Anterior cingulate cortex (tissue), 58 donors: ENCODE results near the gene CCDC178.

Experiments
- DNase-seq, 58 donors: peaks; one replicate each; lab custom pipeline; 2025; lab: John Stamatoyannopoulos, UW

The CCDC178 gene

DNA sequence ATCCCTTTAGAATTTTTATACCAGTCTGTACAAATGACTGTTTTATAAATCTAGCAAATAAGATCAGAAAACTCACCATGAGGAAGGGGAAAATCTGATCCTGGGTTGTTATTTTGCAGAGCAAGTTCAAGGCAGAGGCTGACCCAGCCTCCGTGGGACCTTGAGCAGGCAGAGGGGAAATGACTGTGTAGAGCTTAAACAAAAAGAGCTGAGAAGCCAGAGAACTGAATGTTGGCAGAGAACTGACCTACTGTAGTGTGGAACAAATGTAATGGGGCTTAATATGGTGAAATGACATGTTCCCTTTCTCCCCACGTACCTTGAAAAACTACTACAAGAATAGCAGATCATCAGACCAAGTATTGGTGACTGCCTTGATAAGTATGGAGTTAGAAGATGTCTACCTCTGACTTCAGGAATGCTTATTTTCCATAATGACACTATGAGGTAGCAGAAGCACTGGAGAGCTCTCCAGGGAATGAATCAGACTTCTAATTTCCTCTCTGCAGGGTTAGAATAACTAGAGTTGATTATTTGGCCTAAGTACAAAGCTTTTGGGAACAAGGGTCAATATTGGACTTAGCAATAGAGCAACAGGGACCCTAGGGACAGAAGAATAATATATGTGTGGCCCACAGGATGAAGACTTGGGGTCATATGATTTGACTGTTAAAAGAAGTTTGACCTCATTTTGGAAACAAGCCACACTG, 304.4 kb downstream of the CCDC178 start:
- no peak for DNase-seq

DNA sequence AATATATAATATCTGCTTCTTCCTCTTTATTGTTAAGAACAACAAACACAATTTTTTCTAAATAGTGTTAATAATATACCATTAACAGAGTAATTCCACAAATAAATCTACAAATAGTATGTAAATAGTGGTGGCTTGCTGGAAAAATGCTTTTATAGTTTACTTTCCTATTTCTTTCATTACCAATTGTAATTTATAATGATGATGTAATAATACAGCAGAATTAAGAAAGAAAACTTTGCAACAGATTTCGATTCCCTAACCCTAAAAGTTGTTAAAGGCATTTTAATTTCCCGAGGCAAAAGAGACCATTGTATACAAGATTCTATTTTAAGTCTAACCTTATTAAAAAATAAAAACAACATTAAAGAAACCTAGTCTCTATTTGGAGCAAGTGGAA, 307.9 kb downstream of the CCDC178 start:
- no peak for DNase-seq

DNA sequence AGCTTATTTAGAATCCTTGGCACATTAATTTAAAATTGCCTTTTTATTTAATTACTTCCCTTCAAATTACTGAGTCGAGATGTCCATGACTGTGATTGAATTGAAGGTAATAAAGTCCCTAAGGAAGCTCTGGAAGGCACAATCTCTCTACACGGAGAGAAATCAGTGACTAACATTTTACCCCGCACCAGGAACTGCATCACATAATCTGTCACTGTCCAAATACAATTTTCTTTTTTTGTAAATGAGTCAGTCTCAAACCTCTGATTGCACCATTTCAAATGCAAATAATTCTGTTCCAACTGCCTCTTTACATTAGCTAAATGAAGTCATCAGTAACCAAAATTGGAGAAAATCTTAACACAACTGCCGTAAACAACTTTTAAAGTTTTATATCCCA, 311.9 kb downstream of the CCDC178 start:
- peak in 1 of 58 donors; percentile 1 for DNase-seq

DNA sequence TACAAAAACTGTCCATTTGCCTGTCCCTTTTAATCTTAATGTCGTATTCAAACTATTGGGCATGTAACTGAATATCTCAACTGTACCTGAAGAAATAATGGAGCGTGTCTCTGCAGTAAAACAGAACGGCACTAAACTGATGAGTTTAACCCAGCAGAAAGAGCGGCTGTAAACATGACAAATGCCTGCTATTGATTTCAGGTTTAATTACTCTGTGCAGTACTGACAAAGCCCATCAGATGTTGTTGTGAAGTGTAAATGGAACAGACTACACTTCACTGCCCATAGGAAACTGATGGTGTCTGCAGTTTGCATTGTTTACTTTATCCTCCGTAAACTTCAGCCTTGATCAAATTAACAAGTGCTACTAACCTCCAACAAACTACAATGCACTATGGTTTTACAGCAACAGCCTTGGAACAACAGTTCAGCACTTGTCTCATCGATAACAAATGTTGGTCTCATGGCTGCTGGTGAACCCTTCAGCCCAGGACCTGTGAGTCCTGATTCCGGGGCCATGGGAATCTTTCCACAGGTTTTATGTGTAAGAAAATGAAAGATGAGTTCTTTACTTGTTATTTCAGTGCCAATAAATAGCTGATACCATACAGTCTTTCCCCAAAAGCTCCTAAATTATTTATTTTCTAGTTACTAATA, 316.5 kb downstream of the CCDC178 start:
- no peak for DNase-seq

DNA sequence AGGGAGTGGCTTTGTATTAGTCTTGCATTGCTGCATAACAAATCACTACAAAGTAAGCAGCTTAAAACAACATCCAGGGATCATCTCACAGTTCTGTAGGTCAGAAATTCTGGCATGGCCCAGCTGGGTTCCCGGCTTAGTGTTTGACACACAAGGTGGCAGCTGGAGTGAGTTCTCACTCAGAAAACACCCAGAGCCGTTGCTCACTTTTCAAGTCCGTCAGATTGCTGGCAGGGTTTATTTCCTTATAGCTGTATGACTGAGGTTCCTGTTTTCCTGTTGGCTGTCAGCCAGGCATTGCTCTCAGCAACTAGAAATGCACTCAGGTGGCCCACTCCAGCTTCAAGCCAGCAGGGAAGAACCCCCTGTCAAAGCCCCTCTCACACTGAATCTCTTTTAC, 324.1 kb downstream of the CCDC178 start:
- DNase-seq = no peak

DNA sequence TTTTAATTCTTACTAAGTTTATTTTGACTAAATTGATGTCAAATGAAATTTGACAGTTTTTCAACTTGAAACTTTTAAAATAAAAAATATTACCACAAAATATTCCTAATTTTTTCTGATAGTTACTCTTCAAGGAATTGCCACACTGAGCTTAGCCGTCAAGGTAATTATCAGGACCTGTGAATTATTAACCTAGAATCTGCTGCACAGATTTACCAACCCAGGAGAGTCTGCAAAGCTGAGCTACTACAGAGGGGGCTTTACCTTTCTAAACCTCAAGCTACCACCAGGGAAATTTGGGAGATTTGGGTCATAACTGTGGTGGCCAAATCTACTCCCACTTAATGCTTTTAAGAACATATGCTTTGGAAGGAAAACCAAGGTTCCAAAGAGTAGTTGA, 324.6 kb downstream of the CCDC178 start:
- DNase-seq = no peak

DNA sequence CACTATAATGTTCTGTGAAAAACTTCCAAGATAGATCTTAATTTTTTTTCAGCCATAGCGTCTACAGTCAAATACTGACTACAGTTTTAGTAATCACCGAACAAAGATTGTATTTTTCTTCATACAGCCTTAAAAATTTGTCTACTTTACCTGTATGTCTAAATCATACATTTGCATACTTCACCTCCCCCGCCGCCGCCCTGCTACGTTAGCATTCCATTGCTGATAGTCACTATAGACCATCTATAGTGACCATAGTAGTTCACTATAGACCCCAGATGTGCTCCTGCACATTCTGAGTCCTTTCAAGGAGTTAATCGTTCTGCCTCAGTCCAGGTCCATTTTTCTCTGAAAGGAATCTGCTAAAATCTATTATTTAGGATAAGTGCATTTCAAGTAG, 325.0 kb downstream of the CCDC178 start:
- DNase-seq = no peak

DNA sequence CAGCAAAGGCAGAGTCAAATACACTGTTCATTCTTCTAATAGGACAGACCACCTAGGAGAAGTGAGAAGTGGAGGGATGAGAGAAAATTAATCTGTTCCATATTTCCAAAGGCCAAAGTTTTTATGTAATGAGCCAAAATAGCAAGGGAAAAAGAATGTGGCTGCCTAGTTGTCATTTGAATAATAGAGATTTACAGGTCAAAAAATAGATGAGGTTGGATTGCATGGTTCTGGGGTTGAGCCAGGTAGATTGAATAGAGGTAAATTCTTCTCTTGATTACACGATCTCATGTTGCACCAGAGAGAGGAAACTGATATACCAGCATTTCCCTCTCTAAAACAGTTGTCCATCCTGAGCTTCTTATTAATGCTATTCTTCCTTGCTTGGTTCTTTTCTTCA, 325.8 kb downstream of the CCDC178 start:
- DNase-seq = no peak

DNA sequence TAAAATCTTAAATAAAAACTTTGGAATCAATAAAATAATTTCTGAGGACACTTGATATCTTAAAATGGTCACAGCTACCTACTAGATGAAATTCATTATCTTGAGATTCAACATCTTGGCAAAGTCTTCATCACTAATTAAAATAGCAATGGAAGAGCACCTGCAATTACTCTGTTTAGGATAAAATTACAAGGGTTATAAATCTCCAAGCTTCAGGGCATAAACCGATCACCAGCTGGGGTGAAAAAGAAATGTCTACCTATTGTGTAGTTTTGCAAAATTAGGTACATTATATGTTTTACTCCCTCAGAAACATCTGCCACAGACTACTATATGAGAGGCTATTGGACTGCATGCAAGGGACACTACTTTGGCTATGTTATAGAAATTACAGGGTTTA, 327.1 kb downstream of the CCDC178 start:
- no peak for DNase-seq

DNA sequence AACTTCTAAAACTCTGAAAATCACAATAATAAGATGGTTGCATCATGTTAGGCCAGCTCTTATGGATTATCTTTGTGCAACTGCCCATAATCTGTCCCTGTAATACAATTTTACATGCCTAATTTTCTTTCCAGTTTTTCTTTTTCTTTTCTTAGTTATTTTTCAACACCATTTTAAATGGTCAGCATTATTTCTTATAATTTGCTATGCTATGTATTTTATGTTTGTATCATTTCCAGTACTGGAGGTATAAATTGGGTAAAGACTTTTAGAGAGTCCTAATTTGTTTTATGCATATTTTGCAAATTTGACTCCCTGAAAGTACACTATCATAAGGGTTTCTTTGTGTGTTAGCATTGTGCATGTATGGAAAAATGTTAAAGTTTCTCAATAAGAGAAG, 333.0 kb downstream of the CCDC178 start:
- no peak for DNase-seq

DNA sequence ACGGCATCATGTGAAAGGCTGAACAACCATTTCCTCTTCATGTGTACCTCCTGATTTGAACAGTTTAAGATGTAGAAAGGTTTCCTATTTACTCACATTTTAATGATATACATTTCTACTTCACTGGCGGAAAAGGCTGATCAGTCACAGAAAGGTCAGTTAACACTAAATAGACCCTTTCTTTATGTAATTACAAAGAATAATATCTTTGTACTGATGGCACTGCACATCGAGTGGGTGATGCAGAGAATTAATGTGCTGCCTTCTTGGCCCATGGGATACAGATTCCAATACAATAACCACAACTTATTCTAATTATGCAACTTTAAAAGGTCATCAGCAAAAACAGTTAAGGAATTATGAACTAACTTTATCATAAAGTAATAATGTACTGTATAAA, 339.2 kb downstream of the CCDC178 start:
- no peak for DNase-seq

DNA sequence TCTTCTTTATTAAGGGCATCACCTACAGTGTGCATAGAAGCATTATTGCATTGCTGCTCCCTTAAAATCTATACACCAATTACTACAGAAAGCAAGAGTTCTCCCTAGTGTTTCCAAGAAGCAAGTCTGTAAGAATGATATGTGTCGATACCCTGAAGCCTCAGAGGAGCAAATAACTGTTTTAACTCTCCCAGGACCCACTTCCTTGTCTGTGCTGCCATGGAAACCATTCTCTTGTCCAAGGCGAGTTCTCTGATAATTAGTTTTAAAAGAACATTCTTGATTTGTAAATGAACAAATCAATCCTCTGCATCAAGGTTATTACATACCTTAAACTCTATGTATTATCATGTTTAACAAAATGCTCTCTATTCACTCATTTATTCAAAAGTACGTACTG, 340.9 kb downstream of the CCDC178 start:
- DNase-seq = no peak

DNA sequence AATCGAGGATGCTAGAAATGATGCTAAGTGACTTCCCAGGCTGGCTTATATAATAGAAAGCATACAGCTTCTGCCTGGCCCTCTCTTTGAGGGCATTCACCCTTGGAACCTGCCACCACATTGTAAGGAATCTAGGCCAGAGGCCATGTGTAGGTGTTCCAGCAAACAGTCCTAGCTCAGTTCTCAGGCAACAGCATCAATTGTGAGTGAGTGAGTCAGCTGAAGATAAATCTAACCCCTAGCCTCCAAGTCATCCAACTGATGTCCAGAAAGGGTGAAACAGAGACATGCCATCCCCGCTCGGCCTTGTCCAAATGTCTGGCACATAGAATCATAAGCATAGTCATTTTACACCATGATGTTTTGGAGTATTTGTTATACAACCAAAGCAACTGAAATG, 343.4 kb downstream of the CCDC178 start:
- DNase-seq = no peak

DNA sequence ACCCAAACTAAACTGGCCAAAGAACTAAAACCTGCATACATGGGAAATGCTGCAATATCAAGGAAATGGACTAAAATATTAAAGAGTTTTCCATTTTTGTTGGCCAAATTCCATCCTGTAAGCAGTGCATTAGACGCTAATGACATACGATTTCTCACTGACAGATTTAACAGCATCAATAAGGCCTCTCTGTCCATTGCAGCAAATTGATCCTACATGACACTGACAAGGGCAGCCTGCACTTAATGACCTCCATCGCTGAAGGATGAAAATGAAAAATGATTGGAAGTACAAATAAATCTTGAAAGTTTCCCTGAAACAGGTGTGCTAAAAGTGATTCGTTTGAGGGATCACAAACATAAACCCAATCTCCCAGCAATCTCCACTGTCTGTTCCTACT, 350.1 kb downstream of the CCDC178 start:
- no peak for DNase-seq

DNA sequence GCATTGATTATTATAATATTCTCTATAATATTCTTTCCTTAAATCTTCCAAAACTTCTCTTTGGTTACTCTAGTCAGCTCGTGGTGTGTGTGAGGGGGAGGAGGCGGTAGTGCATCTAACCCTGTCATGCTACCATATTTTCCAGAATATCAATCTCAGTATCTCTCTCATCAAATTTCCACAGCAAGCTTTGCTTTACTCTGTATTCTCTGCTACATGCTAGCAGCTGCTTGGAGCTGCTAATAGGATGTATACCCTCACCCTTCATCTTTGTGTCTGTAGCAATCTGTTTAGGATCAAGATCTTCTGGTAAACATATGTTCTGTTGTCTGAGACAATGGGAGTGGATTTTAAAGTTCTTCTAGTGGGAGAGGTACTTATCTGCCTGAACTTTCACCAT, 363.9 kb downstream of the CCDC178 start:
- DNase-seq = no peak

DNA sequence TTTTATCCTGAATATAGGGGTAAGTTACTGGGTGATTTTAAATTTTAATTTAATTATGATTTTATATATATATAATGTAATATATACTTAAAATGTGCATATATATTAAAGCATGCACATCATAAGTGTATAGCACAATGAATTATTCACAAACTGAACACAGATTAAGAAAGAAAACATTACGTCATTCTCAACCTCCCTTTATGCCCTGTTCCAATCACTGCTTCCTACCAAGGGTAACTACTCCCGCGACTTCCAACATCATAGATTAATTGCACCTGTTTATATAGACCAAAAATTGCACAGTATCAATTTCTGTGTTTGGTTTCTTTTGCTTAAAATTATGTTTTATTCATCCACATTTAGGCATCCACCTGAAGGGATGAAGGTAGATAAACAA, 366.4 kb downstream of the CCDC178 start:
- DNase-seq = no peak

DNA sequence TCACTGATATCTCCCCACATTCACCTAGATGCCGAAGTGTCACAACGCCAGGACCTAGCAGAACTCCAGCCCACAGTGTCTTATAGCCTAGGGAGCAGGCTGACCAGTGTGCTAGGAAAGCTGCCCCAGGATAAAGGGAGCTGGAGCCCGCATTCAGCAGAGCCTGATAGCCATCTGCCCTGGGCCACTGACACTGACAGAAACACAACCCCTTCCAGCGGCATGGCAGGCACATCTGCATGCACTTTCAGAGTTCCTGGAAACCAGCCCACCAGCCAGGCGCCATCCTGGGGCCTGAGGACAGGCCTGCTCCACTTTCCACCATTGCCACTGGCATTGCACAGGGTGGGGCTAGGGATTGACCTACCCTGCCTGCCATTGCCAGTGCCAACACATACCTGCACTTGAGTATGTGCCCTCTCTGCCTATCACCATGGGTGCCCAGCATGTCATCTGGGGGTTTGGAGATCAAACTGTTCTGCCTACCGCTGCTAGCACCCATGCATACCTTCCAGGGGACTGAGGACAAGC, 377.6 kb downstream of the CCDC178 start:
- no peak for DNase-seq

DNA sequence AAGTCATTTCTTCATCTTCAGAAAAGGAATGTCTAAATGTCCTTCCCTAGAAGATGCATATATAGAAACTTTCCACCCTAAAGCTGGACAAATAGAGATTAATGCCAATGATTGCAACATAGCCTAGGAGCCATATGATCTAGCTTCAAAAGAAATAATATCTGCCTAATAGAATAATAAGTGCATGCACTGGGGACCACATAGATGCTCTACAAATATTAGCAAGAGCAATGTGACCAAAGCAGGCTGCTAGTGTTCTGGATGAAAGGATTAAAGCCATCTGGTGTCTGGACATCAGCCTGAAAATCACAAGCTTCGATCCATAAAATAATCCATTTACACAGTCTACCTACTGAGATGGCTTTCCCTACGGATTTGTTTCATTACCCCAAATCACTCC, 387.6 kb downstream of the CCDC178 start:
- no peak for DNase-seq

DNA sequence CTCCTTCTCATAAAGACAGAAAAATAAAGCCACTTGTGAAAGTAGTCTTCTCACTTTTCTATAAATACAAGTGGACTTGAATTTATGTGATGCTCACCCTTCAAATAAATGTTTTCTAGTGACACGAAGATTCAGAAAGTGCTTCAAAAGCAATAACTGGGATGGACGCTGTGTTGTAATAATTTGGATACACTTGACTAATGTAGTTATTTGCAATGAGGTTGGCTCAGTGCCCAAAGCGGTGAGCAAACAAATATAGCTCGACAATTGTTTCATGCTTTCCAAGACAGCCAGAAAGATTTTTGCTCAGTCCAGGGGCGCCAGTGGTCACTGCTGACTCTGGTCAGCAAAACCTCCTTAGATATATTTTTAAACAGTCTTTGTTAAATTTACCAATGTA, 389.1 kb downstream of the CCDC178 start:
- DNase-seq = no peak

DNA sequence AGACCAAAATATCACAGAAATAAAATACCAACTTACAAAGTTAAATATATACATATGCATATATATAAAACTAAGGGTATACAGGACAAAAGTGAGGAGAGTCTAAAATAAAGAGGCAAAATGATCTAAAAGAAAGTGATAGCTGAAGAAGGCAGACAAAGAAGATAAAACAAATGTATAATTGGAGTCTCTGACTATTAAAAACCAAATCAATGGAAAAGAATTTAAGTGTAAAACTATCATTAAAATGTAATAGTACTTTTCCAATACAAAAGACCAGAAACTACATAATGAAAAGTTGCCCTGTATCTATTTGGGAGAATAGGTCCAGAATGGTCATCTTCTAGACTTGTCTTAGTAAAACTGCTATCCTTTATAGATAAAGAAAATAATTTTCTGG, 400.3 kb downstream of the CCDC178 start:
- DNase-seq = no peak

DNA sequence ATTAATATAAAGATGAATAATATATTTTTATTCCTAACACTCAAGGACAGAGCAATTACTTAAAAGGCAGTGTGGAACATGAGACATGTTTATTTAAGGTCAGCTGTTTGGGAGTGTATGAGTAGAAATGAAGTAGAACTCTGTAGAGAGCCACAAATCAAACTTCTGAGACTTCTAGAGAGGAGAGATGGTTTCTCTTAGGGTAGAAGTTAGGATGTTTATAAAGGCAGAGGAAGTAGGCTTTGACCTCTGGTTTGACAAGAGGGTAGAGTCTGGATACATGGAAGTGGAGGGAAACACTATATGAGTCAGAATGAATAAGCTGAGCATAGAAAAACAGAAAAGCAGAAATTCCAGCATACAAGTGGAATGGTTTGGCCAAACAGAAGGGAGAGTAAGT, 405.6 kb downstream of the CCDC178 start:
- DNase-seq = no peak

DNA sequence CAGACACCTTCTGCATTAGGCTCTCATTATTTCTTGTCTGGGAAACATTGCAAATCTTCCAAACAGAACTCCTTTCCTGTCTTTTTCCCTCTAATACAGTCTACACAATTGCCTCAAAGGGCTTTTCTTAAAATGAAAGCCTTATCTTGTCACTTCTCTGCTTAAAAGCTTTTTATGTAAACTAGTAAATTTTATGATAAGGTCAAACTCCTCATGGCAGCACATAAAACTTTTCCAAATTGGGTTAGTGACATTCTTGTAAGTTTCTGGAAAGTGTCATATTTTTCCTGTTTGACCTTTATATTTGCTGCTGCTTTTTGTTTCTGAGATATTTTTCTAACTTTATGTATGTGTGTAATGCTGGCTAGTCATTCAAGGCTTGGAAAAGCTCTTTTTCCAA, 406.3 kb downstream of the CCDC178 start:
- no peak for DNase-seq
